HG03097 (cell line): ENCODE data around the gene RUNDC1.
"Not testable (repeated sequence)": the region's sequence is repeated elsewhere in the genome, so short reads cannot be mapped to it uniquely, and the experiment has no call there.

Experiments used
- ATAC-seq: cut with Tn5 transposase; IDR thresholded peaks from one replicate; pipeline ENCODE4 v1.9.1; 2021; ENCODE audit not compliant: unreplicated experiment, low FRiP score

RUNDC1 gene

GRCh38 chr17:42980274-42980765, at the start of gene RUNDC1:
Gene RUNDC1, plus strand, starts transcription at chr17:42980565. Its CDS starts 12 bp downstream, at chr17:42980577.
- ATAC-seq, result peak; percentile 59

DNA sequence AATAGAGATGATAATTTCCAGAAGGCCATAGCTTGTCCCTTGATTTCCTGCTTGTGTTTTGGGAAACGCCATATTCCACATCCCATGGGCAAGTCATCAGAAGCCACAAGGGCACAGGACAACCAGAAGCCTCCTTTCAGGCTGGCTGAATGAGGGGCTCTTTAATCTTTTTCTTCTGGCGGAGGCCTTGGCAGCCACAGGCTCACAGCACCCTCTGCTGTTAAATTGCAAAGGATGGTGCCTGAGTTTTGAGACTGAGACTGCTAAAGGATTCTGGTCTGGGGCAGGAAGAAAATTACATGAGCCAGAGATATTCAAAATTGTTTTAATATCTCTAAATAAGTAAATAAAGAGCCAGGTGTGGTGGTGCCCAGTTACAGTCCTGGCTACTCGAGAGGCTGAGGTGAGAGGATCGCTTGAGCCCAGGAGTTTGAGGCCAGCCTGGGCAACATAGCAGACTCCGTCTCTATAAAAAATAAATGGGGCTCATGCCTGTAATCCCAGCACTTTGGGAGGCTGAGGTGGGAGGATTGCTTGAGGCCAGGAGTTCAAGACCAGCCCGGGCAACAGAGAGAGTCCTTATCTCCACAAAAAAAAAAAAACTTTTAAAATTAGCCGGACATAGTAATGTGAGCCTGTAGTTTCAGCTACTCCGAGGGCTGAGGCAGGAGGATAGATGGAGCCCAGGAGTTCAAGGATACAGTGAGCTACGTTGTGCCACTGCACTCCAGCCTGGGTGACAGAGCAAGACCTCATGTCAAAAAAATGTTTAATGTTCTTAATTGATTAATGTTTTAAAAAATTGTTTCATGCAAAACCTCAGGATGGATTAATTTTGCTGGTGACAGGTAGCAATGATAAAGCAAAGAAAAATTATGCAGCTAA, 42.4 kb upstream of the RUNDC1 start:
- no peak for ATAC-seq

DNA sequence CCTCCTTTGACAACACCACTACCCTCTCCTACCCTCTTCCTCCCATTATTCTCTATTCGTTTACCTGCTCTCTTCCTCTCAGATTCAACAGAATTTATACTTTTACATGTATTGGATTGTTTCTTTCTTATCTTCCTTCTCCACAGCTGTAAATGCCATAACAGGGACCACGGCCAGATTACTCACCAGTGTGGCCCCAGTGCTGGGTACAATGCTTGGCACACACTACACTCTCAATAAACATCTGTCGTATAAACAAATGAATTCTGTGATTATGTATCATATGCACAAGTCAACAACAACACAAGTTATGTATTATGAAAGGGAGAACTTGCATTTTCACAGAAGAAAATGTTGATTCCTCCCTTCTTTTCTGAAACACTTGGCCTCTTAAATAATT, 36.2 kb upstream of the RUNDC1 start:
- no peak for ATAC-seq

- ATAC-seq, result no peak
These were observed 33.6 kb upstream of the RUNDC1 start for GRCh38 chr17:42946812-42947211.

- no peak for ATAC-seq
These were observed 30.2 kb upstream of the RUNDC1 start for GRCh38 chr17:42950044-42950783.

DNA sequence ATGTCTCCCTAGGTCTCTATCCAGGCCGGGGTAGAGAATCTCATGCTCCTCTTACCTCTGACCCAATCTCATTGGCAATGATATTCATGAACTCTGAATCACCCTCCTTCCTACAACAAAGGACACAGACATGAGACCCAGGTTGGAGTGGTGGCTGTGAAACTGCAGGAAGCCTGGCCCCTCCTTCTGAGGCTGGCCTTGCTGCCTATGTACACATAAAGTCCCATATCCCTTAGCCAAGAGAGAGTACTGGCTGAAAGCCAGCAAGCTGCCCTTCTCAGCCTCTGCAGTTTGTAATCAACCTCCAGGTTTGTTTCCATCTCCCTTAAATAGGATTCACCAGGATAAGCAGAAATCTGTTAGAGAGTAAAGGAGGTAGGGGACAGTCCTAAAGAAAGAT, 26.7 kb upstream of the RUNDC1 start:
- no peak for ATAC-seq

DNA sequence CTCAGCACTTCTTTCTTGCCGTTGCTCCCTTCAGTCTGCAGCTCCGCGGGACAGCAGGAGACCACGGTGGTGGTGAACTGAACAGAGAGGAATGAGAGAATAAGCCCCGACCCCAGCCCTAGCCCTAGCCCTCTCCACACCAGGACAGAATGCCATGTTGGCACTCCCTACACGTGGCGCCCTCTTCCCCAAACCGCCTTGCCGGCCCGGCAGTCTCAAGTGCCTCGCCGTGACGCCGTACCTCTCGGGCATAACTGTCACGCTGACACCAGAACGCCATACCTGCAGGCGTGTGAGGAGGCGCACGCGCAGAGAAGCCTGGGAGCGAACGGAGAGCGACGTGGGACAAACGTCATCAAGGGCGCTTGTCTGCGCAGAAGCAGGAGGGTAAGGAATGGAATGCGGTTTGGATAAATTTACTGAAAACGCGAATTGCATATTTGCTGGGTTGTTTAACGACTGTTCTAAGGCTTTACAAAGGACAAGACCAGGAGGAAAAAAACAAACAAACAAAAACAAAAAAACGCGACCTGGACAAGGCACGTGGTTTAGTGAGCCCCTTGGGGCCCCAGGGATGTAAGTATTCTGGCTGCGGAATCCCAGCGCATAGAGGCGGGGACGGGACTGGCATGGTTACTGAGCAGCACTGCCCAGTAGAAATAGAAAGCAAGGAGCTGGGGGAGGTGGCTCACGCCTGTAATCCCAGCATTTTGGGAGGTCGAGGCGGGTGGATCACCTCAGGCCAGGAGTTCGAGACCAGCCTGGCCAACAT, 16.0 kb upstream of the RUNDC1 start, which contains the start of gene AARSD1:
AARSD1 (minus strand) TSS at position 294 of the 772 bp plus-strand sequence; CDS start at position 280, 14 bp downstream.
- peak; percentile 72 for ATAC-seq

- no peak for ATAC-seq
These were observed 12.4 kb upstream of the RUNDC1 start for GRCh38 chr17:42967925-42968324.

- no peak for ATAC-seq
These were observed 11.3 kb upstream of the RUNDC1 start for GRCh38 chr17:42969001-42969581.

GRCh38 chr17:42971589-42971988, 8.8 kb upstream of the RUNDC1 start:
- ATAC-seq, result no peak

- not testable (repeated sequence) for ATAC-seq
These were observed 7.0 kb upstream of the RUNDC1 start for GRCh38 chr17:42973323-42973722.

- no peak for ATAC-seq
These were observed 5.1 kb upstream of the RUNDC1 start for GRCh38 chr17:42975265-42975664.

- ATAC-seq, result not testable (repeated sequence)
These were observed 4.7 kb upstream of the RUNDC1 start for GRCh38 chr17:42975701-42976100.

DNA sequence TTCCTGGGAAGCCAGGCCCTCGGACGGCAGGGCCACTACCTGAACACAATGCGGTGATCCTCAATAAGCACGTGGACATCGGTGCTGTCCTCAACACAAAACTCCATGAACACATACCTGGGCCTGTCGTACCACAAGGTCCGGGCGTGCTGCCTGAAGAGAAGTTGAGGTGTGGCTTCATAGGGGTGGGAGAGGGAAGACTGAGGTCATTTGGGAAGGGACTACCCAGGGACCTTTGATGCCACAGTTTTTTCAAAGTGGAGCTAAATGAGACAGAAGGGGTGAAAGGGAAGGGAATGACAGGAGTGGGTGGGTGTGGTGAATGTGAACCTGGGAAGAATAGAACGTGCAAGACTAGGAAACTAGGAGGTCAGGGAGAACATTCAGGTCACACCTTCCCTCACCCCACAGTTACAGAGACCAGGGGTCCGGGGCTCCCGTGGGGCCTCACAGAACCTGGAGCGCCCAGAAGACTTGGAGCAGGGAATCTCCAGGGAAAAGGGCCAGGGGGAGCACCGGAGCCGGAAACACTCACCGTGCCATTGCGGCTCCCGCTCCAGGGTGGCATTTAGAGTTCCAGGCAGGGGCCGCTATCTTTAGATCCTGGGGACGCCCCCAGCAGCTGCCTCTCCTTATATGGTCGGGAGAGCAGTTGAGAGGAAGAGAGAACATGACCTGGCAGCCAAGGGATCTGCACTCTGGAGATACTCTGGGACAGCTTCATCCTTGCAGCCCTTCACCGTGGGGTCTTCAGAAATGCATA, 673 bp upstream of the RUNDC1 start, which contains the start of gene PTGES3L:
PTGES3L (minus strand) TSS at position 570 of the 763 bp plus-strand sequence; CDS start at position 543, 27 bp downstream.
- no peak for ATAC-seq

DNA sequence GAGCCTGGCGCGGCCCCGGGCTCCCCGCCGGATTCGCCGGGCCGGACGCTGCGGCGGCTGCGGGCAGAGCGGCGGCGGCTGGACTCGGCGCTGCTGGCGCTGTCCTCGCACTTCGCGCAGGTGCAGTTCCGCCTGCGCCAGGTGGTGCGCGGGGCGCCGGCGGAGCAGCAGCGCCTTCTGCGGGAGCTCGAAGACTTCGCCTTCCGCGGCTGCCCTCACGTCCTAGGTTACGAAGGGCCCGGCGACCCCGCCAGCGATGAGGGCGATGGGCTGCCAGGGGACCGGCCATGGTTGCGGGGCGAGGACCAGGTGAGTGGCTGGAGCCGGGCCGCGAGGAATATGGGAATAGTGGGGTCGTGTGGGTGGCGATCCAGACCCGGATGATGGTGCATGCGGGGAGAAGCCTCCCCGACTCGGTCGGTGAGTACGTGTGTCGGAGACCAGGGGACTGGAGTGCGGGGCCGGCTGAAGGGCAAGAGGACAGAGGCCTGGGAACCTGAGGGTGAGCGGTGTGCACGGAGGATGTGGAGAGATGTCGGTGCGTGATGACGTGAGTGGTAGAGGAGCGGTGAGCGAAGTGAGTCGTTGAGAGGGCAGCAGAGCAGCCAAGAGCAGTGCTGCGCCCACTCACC, 517 bp downstream of the RUNDC1 start:
- peak; percentile 30 for ATAC-seq

DNA sequence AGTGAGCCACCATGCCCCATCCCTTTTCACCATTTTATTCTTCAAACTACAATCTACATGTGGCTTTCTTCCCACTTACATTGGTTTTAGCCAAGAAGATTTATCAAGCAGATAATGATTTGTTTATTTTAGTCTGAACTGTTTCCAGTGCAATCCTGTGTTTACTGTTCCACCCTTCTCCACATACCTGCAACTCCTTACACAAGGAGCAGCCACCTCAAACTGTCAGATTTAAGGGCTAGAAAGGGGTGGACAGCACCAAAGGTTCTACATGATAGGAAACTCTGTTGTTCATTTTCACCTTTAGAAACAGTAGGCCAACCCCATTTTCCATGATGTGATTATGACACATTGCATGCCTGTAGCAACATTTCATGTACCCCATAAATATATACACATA, 1.9 kb downstream of the RUNDC1 start:
- no peak for ATAC-seq

DNA sequence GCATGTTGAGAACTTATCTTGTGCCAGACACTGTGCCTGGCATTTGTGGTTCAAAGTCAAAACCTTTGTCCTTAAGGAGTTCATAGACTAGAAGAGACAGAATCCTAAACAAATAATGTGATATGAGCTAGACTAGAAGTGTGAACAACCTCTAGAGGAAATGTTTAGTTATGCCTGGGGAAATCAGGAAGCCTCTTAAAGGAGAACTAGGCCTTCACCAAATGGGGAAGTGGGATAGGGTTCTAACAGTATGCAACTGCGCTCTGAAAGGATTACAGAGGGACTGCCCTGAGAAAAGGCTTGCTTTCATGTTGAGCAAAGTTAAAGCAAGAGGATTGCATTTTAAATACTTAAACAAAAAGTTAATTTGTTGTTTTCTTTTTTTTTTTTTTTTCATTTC, 4.9 kb downstream of the RUNDC1 start:
- ATAC-seq, result no peak

GRCh38 chr17:42989141-42989540, 8.8 kb downstream of the RUNDC1 start:
- ATAC-seq, result no peak
